Activated naive CD4-positive, alpha-beta T cell treated with anti-CD3 and anti-CD28 coated beads, Interleukin-2, amount 50 U/mL, for 24 hours (primary cell): ENCODE results near the gene ASIC2.
"Not testable (repeated sequence)": the region's sequence is repeated elsewhere in the genome, so short reads cannot be mapped to it uniquely, and the experiment has no call there.

Source experiments
- H3K27ac Mint-ChIP-seq: one replicate; pipeline ENCODE4 v1.8.0; 2021; ENCODE audit warnings: mild to moderate bottlenecking, mixed read lengths
- H3K27me3 Mint-ChIP-seq: one replicate; pipeline ENCODE4 v1.8.0; 2021; ENCODE audit warnings: mixed read lengths
- H3K36me3 Mint-ChIP-seq: one replicate; pipeline ENCODE4 v1.8.0; 2021; ENCODE audit warnings: mixed read lengths
- H3K4me1 Mint-ChIP-seq: one replicate; pipeline ENCODE4 v1.8.0; 2021; ENCODE audit warnings: mixed read lengths
- H3K4me3 Mint-ChIP-seq: one replicate; pipeline ENCODE4 v1.8.0; 2021; ENCODE audit warnings: mild to moderate bottlenecking, mixed read lengths
- H3K9me3 Mint-ChIP-seq: one replicate; pipeline ENCODE4 v1.8.0; 2021; ENCODE audit warnings: mixed read lengths

The ASIC2 gene

GRCh38 chr17:33015716-33016346 lies 277.3 kb downstream of the ASIC2 start:
- Mint-ChIP-seq H3K4me3 (no peak overlapping the region), H3K27ac (no peak overlapping the region), H3K27me3 (no peaks in the 10 kb centered on the region), H3K4me1 (no peaks in the 10 kb centered on the region), H3K9me3 (no peaks in the 10 kb centered on the region), H3K36me3 (no peaks in the 10 kb centered on the region)

GRCh38 chr17:33014751-33015150 lies 278.3 kb downstream of the ASIC2 start:
- Mint-ChIP-seq H3K9me3 (no peaks in the 10 kb centered on the region), H3K4me1 (no peaks in the 10 kb centered on the region), H3K4me3 (no peak overlapping the region), H3K36me3 (no peaks in the 10 kb centered on the region), H3K27me3 (no peaks in the 10 kb centered on the region), H3K27ac (no peak overlapping the region)

GRCh38 chr17:33013596-33014375 lies 279.3 kb downstream of the ASIC2 start:
- Mint-ChIP-seq H3K4me3 (no peak overlapping the region), H3K27ac (no peak overlapping the region), H3K9me3 (no peaks in the 10 kb centered on the region), H3K27me3 (peaks cover 2% of the 10 kb centered on the region), H3K36me3 (no peaks in the 10 kb centered on the region), H3K4me1 (no peaks in the 10 kb centered on the region)

- Mint-ChIP-seq H3K36me3 (no peaks in the 10 kb centered on the region), H3K9me3 (no peaks in the 10 kb centered on the region), H3K4me3 (no peak overlapping the region), H3K27me3 (peaks cover 2% of the 10 kb centered on the region), H3K27ac (no peak overlapping the region), H3K4me1 (no peaks in the 10 kb centered on the region)
Measured at GRCh38 chr17:33012522-33013033, 280.5 kb downstream of the ASIC2 start.

- H3K27me3 Mint-ChIP-seq = peaks cover 8% of the 10 kb centered on the region
Measured at GRCh38 chr17:33009636-33010035, 283.5 kb downstream of the ASIC2 start.

GRCh38 chr17:33007186-33007585 lies 285.9 kb downstream of the ASIC2 start:
- no peaks in the 10 kb centered on the region for H3K9me3 Mint-ChIP-seq
- peaks cover 10% of the 10 kb centered on the region for H3K27me3 Mint-ChIP-seq
- no peaks in the 10 kb centered on the region for H3K4me1 Mint-ChIP-seq
- no peak overlapping the region for H3K4me3 Mint-ChIP-seq
- H3K36me3 Mint-ChIP-seq = no peaks in the 10 kb centered on the region
- no peak overlapping the region for H3K27ac Mint-ChIP-seq

More at GRCh38 chr17:33009636-33010035, 283.5 kb downstream of the ASIC2 start:
- no peaks in the 10 kb centered on the region for H3K9me3 Mint-ChIP-seq
- H3K36me3 Mint-ChIP-seq = no peaks in the 10 kb centered on the region
- no peak overlapping the region for H3K4me3 Mint-ChIP-seq
- H3K4me1 Mint-ChIP-seq = no peaks in the 10 kb centered on the region
- no peak overlapping the region for H3K27ac Mint-ChIP-seq

GRCh38 chr17:33002246-33002645 lies 290.8 kb downstream of the ASIC2 start:
- Mint-ChIP-seq H3K27ac (no peak overlapping the region), H3K4me1 (peaks cover 5% of the 10 kb centered on the region), H3K36me3 (no peaks in the 10 kb centered on the region), H3K9me3 (no peaks in the 10 kb centered on the region), H3K27me3 (peaks cover 12% of the 10 kb centered on the region), H3K4me3 (no peak overlapping the region)

- Mint-ChIP-seq H3K4me3 (no peak overlapping the region), H3K27me3 (peaks cover 4% of the 10 kb centered on the region), H3K27ac (no peak overlapping the region), H3K36me3 (no peaks in the 10 kb centered on the region), H3K9me3 (no peaks in the 10 kb centered on the region), H3K4me1 (peaks cover 5% of the 10 kb centered on the region)
Measured at GRCh38 chr17:32998887-32999228, 294.2 kb downstream of the ASIC2 start.

GRCh38 chr17:32998111-32998886 lies 294.8 kb downstream of the ASIC2 start:
- H3K27ac Mint-ChIP-seq = no peak overlapping the region
- no peak overlapping the region for H3K4me3 Mint-ChIP-seq
- no peaks in the 10 kb centered on the region for H3K36me3 Mint-ChIP-seq
- peaks cover 4% of the 10 kb centered on the region for H3K27me3 Mint-ChIP-seq
- no peaks in the 10 kb centered on the region for H3K9me3 Mint-ChIP-seq
- peaks cover 5% of the 10 kb centered on the region for H3K4me1 Mint-ChIP-seq

- Mint-ChIP-seq H3K4me1 (peaks cover 5% of the 10 kb centered on the region), H3K36me3 (no peaks in the 10 kb centered on the region), H3K27me3 (peaks cover 6% of the 10 kb centered on the region), H3K4me3 (no peak overlapping the region), H3K27ac (no peak overlapping the region), H3K9me3 (no peaks in the 10 kb centered on the region)
Measured at GRCh38 chr17:32995416-32996045, 297.6 kb downstream of the ASIC2 start.

DNA sequence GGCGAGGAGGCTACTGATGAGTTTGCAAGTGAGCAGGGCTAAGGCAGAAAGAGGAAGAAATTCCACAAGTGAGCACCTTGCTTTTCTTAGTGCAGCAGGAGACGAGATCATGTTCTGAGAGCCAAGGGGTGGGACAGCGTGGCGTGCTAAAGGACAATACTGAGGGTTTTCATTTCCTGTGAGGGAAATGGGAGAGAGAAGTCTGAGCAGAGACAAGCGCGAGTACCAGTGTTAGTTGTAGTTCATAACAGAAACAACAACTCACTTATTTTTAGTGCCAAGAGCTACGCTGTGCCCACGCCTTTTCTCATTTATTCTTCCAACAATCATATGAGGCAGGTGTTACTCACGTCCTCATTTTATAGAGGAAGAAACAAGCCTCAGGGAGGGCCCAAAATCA lies 299.1 kb downstream of the ASIC2 start:
- Mint-ChIP-seq H3K27ac (no peak overlapping the region), H3K4me3 (no peak overlapping the region), H3K27me3 (peaks cover 6% of the 10 kb centered on the region), H3K9me3 (peaks cover 5% of the 10 kb centered on the region), H3K36me3 (no peaks in the 10 kb centered on the region), H3K4me1 (peaks cover 5% of the 10 kb centered on the region)

DNA sequence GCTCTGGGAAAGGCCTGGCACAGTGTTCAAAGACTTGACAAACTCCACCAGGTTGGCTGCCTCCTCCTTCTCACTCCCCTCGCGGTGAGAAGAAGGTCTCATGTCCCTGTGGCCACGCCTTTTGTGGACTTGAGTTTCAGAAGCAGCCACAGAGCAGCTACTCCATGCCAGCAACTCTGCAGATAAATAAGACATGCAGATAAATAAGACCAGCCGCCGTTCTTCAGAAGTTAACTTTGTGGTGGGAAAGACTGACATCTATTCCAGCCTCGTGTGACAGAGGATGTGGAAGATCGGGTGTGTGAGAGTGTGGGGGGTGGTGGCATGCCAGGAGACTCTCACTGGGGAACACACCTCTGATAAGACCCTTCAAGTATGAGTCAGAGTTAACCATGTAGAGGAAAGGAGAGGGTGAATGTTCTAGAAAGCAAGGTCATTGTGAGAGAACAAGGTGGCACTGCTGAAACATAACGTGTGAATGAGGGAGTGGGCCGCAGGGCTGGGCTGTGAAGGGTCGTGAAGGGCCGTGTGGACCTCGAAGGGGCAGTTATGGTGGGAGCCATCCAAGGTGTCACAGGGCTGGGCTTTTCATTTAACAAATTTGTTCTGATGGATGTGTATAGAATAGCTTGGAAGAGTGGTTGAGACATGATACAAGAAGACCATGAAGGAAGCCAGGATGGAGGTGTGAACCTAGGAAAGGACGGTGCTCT lies 300.6 kb downstream of the ASIC2 start:
- Mint-ChIP-seq H3K9me3 (peaks cover 5% of the 10 kb centered on the region), H3K27ac (no peak overlapping the region), H3K4me1 (no peaks in the 10 kb centered on the region), H3K4me3 (no peak overlapping the region), H3K27me3 (peaks cover 1% of the 10 kb centered on the region), H3K36me3 (no peaks in the 10 kb centered on the region)

DNA sequence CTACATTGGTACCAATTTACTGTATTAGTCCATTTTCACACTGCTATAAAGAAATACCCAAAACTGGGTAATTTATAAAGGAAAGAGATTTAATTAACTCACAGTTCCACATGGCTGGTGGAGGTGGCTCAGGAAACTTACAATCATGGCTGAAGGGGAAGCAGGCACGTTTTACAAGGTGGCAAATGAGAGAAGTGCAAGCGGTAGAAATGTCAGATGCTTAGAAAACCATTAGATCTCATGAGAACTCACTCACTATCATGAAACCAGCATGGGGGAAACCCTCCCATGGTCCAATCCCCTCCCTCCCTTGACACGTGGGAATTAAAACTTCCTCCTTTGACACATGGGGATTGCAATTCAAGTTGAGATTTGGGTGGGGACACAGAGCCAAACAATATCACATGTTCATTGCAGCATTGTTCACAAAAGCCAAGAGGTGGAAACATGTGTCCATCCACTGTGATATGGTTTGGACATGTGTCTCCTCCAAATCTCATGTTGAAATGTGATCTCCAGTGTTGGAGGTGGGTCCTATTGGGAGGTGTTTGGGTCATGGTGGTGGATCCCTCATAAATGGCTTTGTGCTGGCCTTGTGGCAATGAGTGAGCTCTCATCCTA lies 304.5 kb downstream of the ASIC2 start:
- Mint-ChIP-seq H3K9me3 (peaks cover 5% of the 10 kb centered on the region), H3K36me3 (no peaks in the 10 kb centered on the region), H3K27me3 (peaks cover 8% of the 10 kb centered on the region), H3K4me3 (no peak overlapping the region), H3K27ac (no peak overlapping the region), H3K4me1 (no peaks in the 10 kb centered on the region)

- H3K27ac Mint-ChIP-seq, H3K9me3 Mint-ChIP-seq, H3K27me3 Mint-ChIP-seq, H3K4me1 Mint-ChIP-seq, H3K36me3 Mint-ChIP-seq, H3K4me3 Mint-ChIP-seq: not testable (repeated sequence)
Measured at GRCh38 chr17:32987868-32988267, 305.2 kb downstream of the ASIC2 start.

GRCh38 chr17:32987453-32987805 lies 305.7 kb downstream of the ASIC2 start:
- not testable (repeated sequence) for H3K27me3 Mint-ChIP-seq, H3K27ac Mint-ChIP-seq, H3K4me1 Mint-ChIP-seq, H3K36me3 Mint-ChIP-seq, H3K9me3 Mint-ChIP-seq, H3K4me3 Mint-ChIP-seq
